Activated CD4-positive, alpha-beta T cell treated with anti-CD3 and anti-CD28 coated beads, Interleukin-2, amount 50 U/mL, for 48 hours (primary cell): ENCODE results near the gene SYT9.

Experiments used
- DNase-seq, 2 experiments: peaks; one replicate each; pipeline ENCODE4 v3.0.0-alpha.2; 2020

The SYT9 gene

DNA sequence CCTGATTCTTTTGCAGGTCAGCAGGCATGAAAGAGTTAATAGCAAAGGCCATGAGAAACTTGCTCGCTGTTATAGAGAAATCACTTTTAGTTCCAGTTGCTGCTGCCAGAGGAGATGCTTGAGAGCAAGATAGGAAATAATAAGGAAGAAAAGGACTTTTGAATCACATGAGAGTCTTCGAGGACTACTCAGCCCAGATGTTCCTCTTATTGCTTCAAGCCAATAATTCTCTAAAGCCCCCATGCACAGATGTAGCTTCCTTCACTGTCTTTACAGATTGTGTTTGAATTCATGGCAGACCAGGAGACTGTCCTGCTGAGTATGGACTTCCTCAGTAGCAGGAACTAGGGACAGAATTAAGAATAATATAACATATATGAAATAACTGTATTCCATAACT lies 183.5 kb downstream of the SYT9 start:
- DNase-seq = no peak

DNA sequence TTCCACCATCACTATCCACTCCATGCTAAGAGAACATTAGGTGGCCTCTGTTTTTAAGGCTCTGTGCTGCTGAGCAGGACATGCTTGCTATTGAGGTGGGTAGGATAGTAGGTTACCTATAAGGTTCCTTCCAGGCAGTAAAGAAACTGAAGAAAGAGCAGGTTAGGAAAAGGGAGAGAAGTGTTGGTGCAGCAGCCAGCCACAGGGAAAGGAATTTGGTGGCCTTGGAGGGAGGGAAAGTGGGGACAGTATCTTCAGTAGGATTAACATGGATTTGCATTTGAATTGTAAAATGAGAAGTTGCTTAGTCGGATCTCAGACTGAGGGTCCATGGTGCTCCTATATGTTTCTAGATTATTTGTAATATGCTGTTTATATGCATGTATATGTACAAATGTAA lies 184.4 kb downstream of the SYT9 start:
- no peak for DNase-seq

DNA sequence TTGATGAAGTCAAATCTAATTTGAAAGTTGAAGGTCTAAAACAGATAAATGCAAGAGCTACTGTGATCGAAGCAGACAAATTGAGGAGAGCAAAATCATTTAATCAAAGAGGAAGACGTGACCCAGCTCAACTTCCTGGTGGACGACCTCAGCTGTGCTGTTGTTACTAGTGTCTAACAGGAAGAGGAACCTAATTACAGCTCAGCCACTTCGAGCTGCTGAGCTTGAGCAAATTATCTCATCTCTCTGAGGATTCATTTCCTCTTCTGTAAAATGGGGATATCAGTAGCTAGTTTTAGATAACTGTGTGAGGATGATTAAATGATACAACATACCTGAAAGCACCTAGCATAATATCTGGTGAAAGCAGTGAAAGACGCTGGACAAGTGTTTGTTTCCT lies 185.0 kb downstream of the SYT9 start:
- peak; percentile 3 to 9 for DNase-seq

DNA sequence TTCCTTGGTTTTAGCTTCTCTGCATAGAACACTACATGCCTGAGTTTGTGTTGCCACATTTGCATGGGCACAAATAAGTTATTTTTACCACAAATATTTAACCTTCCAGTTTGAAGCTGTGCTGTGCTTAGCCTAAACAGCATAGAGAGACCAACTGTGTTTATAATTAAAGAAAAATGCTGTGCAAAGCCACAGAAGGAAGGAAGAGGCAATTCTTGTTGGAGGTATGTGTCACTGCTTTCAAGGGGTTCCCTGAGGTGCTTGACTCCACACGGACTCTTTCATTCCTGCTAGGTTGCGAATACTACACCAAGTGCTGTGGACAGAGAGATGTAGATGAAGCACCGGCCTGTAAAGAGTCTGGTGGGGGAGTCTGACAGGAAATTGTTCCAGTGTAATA lies 186.0 kb downstream of the SYT9 start:
- no peak for DNase-seq

DNA sequence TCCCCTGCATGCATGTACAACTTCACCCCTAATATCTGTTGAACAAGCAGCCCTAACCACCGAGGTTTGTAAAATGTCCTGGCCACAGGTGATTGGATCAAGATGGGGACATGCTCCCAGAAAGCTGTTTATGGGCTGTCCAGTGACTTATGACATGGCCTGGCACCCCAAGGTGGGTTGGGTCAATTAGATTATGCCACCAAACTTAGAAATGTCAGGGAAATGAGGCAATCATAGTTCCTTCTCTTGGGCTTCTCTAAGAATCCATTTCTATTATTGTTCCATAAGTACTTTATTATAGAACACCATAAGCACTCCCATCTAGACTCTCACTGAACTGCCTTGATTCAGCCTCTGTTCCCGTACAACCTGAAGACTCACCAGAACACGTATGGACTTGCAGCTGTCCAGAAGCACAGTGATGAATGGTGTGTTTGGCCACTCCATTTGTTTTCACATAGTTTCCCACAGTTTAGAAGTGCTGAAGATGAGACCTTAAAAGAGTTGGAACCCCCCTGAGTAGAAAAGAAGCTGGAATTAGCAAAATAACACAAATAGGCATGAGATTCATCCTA lies 188.1 kb downstream of the SYT9 start:
- DNase-seq = no peak

DNA sequence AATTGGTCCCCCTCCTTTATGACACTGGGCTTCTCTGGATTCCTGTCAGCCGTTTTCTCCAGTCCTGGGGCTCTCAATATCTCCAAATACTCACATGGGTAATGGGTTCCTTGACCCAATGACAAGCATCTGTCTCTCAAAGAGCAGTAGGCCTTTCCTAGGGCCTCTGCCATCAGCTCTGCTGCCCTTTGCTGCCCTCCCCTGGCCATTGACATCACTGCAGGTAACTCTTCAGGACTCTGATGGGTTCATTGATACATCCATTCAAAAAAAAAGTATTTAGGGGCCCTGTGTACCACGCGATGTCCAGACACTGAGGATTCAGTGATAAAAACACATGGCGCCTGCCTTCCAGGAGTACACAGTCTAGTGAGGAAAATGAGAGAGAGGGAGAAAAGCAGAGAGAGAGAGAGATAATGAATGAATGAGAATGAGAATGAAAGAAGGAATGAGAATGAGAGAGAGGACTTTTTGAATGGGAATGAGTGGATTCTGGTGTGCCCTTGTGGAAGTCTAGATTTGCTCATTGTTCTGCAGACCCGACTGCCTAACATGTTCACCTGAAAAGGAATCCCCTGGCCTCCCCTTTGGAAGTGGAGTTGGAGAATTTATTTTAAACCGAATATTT lies 191.0 kb downstream of the SYT9 start:
- DNase-seq = peak; percentile 80 to 85

DNA sequence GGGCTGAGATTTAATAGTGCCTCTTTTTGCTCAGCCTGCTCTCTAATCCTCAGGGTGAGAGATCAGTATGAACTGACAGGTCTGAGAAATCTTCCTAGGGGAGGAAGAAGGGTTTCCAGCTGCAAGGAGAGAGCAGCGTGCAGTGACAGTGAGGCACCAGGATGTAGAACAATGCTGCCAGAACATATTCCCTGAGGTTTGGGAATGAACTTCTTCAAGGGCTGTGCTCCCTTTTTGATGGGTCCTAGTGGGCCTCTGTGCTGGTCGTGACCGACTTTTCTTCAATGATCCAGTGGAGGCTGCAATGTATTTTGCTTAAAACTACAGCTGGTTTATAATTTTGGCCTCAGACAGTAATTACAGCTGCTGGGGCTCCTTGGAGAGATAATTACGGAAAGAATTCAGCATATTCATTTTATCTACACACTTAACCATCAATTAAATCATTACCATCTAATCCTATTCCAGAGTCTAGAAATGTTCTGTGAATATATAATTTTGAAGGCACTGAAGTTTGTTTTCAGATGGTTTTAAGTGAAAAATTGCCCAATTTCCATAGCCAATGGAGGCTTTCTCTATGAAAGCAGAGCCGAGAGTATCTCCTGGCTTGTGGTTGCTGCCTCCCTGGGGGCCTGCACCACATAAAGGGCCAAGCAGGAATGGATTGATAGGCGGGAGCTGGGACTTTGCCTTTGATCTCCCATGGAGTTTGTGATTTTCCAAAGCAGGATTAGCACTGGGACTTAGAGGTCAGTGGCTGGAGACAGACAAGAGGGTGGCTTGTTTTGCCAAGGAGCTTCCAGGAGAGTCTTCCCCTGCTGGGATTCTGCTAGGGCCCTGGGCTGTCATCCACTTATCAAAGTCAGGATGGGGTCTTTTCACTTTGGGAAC lies 192.6 kb downstream of the SYT9 start:
- no peak for DNase-seq

DNA sequence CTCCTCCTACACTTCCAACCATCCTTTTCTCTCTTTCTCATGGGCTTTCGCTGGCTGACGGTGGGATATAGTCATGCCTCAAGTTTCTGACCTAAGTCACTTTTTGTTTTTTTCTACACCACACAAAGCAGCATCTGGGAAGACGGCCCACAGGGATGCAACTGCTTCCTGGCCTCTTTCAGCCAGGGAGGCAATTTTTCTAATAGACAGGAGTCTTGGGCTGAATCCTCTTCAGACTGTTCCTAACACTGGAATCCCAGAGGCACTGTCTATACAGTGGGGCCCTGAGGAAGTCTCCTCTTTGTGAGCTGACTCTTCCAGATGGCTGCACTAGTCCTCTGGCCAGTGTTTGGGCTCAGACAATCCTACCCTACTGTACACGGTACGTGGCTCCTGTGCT lies 193.9 kb downstream of the SYT9 start:
- no peak for DNase-seq

DNA sequence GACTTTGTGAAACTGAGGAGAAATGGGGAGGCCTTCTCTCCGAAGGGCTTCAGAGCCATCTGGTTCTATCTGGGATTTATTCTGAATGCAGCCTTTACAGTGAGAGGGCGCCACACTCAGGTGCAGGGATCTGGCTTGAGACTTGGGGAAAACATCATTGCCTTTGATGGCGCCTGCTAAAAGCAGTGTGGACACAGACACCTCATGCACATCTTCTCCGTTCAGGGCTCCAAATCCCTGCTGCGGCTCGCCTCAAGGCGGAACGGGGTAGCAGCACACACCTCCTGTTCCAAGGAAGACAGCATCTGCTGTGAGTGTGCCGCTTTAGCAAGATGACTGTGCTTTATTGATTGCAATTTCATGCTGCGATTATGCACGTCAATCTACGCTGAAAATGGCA lies 196.5 kb downstream of the SYT9 start:
- DNase-seq = no peak

DNA sequence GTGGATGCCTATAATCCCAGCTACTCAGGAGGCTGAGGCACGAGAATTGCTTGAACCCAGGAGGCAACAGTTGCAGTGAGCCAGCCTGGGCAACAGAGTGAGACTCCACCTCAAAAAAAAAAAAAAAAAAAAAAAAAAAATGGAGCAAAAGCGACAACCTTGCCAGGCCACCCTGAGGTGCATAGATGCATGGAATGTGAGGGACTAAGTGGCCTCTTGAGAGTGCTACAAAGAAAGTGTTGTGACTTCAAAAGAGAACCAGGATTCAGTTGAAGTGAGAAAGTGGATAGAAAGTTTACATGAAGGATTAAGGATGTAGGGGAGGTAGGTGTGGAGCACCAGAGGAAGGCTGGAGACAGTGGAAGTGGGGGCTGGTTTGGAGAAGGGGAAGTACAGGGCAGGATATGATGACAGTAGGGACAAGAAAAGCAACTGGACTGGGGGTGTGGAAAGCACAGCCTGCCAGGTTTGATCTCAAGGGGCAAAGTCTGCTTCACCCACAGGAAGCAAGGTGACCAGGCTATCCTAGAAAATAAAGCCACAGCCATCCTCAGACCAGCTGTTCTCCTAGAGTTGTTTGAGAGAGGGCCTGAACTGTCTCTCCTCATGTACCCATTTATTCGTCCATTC lies 197.6 kb downstream of the SYT9 start:
- DNase-seq = no peak

DNA sequence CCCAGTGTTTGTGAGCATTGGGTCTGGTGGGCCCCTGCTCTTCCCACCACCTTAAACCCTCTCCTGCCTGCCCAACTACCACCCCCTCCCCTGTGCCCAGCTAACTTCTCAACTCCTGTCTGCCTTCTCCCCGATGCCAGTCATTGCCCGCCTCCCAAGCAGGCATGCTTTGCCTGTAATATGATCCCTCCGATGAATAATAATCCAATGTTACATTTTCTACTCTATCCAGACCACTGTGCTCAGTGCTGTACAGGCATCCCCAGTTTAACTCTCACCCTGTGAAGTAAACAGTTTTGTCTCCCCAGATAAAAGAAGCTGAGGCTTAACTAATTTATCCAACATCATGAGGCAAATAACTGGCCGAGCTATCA lies 198.1 kb downstream of the SYT9 start:
- no peak for DNase-seq

DNA sequence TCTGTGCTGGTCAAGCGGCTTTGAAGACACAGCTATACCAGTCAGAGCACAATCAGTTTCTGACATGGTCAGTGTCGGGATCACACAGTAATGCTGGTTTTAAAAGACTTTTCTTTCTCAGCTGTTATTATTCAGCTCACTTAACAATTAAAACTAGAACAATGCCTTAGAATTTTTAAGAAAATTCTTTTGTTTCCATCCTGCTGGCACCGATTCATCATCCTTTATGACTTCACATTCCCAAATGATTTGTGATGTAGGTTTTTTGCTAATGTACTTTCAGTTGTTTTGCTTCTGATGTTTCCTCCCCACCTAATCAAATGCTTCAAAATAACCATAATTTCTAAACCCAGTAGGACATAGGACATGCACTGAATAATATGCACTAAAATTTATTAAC lies 199.1 kb downstream of the SYT9 start:
- DNase-seq = no peak

DNA sequence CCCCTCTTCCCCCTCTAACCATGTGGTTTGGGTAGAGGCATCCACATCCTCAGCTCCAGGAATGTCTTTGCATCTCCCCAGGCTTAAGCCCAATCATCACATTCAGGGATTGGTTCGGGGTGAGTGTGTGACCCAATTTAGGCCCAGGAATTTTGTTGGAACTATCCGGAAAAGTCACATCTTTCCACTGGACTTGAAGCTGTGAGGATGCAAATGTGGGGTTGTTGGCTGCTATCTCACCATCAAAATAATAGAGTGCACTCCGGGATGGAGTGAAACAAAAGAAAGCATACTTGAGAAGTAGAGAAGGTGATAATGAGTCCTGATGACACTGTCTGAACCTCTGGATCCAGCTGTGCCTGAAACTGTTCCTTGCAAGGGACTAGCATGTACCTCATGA lies 199.8 kb downstream of the SYT9 start:
- no peak for DNase-seq

DNA sequence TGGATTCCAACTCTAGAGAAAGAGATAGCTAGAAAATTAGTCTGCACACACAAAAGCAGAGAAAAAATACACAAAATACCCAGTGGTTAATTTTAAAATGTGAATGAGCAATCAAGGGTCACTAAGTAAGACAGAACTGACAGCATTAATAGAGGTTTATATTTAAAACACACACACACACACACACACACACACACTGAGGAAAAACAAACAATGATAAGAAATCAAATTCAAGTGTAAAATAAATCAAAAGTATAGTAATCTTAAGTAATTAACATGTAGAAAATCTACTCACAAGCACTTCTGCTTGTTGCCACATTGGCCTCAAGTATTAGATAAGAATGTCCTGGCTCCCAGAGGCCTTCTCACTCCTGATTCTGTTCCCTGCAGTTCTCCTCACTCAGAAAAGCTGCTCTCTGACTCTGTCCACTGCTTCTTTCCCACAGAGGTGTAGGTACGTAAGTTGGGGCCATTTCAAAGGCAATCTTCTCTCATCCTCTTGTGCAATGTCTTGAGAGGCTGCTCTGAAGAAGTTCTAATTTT lies 200.3 kb downstream of the SYT9 start:
- no peak for DNase-seq

DNA sequence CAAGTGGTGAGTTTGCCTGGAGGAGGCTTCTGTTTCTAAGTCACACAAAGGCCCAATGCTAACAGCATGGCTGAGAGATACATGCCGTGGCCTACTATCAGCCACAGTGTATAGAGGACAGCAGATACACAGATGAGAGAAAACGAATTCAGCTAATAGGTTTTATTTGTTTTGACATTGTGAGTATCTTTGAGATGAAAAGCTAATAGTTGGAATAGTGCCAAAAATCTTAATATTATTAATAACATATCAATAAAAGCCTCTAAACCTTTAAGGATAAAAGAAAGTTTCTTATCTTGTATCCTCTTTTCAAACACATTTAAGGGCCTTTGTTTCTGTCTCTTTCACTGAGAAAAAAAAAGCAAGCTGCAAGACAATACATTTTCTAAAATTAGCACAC lies 203.2 kb downstream of the SYT9 start:
- DNase-seq = no peak

DNA sequence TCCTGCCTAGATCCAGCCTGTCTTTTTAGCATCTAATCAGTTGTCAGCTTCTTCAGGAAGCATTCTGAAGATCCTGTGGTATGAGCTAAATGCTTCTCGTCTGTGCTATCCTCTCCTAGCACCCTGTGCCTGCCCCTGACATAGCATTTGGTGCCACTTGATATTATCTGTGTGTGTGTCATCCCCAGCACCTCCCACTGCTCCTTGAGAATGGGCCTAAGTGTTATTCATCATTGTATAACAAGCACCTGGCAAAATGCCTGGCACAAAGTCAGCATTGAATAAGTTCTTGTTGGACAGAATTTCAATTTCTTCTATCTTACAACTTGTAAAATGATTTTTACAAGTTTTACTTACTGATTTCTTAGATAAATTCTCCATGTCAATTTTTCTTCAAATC lies 205.5 kb downstream of the SYT9 start:
- no peak for DNase-seq

DNA sequence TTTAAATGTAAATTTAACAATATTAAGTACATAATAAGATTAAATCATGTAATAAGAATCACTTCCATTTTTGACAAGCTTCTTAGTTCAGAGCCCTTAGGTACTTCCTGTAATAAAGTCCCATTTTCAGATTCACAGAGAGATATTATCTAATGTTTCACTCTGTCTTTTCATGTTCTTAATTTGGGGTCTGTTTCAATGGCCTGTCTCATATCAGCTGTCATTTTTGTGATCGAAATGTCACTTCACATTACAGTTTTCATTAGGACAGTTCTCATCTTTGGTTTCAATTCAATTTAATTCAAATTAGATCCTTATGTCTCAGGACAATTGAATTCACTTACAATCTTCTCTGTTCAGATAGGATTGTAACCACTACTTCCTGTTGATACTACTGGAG lies 211.0 kb downstream of the SYT9 start:
- DNase-seq = no peak

DNA sequence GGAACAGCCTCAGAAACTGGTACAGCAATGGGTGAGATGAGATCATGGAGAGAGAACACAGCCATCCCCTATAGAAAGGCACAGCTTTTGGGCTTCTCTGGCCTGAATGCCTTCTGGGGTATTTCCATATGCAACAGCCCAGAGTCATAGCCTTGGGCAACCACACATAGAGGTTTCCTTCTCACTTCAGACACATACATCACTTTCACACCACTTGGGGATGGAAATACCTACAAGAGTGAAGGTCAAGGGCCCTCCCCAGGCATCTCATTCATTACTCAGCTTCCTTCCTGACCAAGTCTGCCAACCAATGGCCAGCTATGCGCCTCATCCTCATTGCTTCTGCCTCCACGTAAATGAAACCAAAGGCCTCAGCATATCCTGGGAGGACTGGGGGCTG lies 215.9 kb downstream of the SYT9 start:
- DNase-seq = peak in 1 of 2 experiments; percentile 5

DNA sequence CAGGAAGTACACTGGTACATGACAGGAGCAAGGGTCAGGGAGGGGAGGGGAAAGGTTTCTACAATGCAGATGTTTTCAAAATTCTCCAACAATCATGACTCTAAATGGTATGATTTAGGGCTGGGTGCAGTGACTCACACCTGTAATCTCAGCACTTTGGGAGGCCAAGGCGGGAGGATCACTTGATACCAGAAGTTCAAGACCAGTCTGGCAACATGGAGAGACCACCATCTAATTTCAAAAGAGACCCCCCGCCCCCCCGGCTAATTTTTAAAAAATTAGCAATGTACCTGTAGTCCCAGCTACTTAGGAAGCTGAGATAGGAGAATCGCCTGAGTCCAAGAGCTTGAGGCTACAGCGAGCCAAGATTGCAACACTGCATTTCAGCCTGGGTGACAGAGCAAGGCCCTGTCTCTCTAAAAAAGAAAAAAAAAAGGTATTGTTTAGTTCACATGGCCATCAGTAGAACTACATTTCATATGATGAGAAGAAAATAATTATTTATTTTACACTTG lies 217.7 kb downstream of the SYT9 start:
- no peak for DNase-seq

DNA sequence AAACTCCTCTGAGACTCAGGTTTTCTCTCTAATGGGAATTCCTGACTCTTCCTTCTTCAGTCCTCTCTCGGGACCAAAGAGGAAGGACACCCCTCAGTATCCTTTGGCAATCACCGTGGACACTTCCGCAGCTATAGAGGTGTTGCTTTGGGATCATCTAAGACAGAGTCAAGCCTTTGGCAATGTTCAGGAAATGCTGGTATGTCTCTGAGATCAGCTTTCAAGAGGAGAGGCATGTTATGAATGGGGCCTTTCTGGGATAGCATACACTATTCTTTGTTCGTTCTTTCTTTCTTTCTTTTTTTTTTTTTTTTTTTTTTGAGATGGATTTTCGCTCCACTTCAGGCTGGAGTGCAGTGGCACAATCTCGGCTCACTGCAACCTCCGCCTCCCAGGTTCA lies 219.4 kb downstream of the SYT9 start:
- DNase-seq = no peak

DNA sequence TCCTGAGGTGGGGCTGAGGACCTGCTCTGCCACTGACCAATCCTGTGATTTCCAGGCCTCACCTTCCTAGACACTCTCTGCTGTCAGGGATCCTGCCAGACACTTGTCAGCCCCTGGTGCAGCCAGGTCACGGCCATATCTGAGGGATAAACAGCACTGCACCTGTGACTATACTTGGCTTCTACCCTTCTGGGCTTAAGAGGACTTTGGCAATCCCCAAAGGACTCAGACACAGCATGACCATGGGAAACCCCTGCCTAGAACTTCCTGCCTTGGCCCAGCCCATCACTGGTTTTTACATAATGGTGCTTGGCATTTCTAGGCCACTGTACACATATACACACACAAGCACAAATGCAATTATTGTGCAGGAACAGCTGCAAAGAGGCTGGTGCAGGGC lies 222.0 kb downstream of the SYT9 start:
- no peak for DNase-seq

DNA sequence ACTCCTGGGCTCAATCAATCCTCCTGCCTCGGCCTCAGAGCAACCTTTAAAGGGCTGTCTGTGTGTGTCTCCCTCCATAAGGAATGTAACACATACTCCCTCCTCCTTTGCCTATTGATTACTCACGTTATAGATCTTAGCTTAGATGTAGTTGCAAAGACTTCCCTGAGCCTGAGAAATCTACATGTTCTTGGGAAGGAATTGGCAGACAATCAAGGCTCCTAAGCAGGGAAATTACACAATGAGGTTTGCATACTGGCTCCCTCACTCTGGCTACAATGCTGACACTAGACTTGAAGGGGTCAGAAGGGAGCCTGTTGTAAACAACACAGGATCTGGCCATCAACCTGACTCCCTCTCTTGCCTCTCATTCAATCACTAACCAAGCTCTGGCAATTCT lies 228.4 kb downstream of the SYT9 start:
- DNase-seq = no peak

DNA sequence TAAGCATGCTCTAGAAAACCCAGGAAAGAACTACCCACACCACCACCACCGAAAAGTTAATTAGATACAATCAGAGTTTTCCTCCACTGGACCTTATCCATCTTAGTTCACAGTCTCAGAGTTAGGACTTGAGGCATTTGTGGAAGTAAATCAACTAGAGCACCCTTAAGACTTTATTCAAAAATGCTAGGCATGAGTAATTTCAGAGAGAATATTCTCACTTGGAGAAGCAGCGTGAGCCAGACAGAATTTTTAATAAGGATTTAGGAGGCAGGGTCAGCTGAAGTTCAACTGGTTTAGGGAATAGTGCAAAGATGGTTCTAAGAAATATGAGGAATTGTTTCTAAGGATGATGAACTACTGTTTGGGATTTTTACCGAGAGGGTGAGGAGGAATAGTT lies 232.4 kb downstream of the SYT9 start:
- no peak for DNase-seq
